Liver (tissue), 9 donors: ENCODE data around the gene HEBP2. TPM values are rescaled to one million over a fixed set of nuclear protein-coding genes. Genes with fewer than 3 reads are reported as not detected.
A peak's percentile ranks its signal among the peaks of the same experiment; 100 is the strongest.
"Not testable (repeated sequence)": the region's sequence is repeated elsewhere in the genome, so short reads cannot be mapped to it uniquely, and the experiment has no call there.

ENCODE experiments used
- DNase-seq: peaks from one replicate; pipeline ENCODE4 v3.0.0-alpha.2; 2017; ENCODE audit warnings: low spot score
- H3K27ac ChIP-seq, 2 donors: one replicate each; pipeline ENCODE4 v1.7.0; 2013; ENCODE audit warnings: inconsistent platforms in 2 of 2, low read length in 2 of 2, control low read depth in 1 of 2, low read depth in 1 of 2, mild to moderate bottlenecking in 1 of 2
- H3K27me3 ChIP-seq, 4 donors: one replicate each; pipeline versions ENCODE4 v1.6.1 to v1.7.0; 2013; ENCODE audit warnings: low read length in 3 of 4, inconsistent platforms in 1 of 4, mild to moderate bottlenecking in 1 of 4, moderate library complexity in 1 of 4; ENCODE audit not compliant: control insufficient read depth in 4 of 4, insufficient read depth in 4 of 4
- H3K36me3 ChIP-seq, 4 donors: one replicate each; pipeline versions ENCODE4 v1.6.1 to v1.7.0; 2013; ENCODE audit warnings: low read length in 3 of 4, mild to moderate bottlenecking in 3 of 4, low read depth in 1 of 4, moderate library complexity in 1 of 4; ENCODE audit not compliant: control insufficient read depth in 4 of 4, insufficient read depth in 3 of 4
- H3K4me1 ChIP-seq, 4 donors: one replicate each; pipeline versions ENCODE4 v1.6.1 to v1.7.0; 2013; ENCODE audit warnings: low read length in 3 of 4, mild to moderate bottlenecking in 3 of 4, moderate library complexity in 1 of 4; ENCODE audit not compliant: control insufficient read depth in 4 of 4, insufficient read depth in 4 of 4
- H3K4me3 ChIP-seq, 3 donors: one replicate each; pipeline versions ENCODE4 v1.6.1 to v1.7.0; 2013; ENCODE audit warnings: low read length in 3 of 3, control low read depth in 1 of 3, low read depth in 1 of 3, mild to moderate bottlenecking in 1 of 3
- H3K9ac ChIP-seq, 2 donors: one replicate each; pipeline ENCODE4 v1.7.0; 2013; ENCODE audit warnings: low read length in 2 of 2, mild to moderate bottlenecking in 2 of 2, moderate library complexity in 2 of 2, control low read depth in 1 of 2, low read depth in 1 of 2
- H3K9me3 ChIP-seq, 4 donors: one replicate each; pipeline versions ENCODE4 v1.6.1 to v1.7.0; 2013; ENCODE audit warnings: low read length in 3 of 4; ENCODE audit not compliant: control insufficient read depth in 4 of 4
- EGR1 ChIP-seq, 2 donors: IDR thresholded peaks; 2 replicates each; pipeline ENCODE4 v1.6.1; 2016 to 2018; ENCODE audit warnings: antibody characterized with exemption in 2 of 2, low read depth in 2 of 2
- FOXA1 ChIP-seq: IDR thresholded peaks from 2 replicates; pipeline ENCODE4 v1.6.1; 2016; ENCODE audit warnings: antibody characterized with exemption
- FOXA2 ChIP-seq: IDR thresholded peaks from 2 replicates; pipeline ENCODE4 v1.6.1; 2016; ENCODE audit warnings: antibody characterized with exemption
- GABPA ChIP-seq, 2 donors: IDR thresholded peaks in 1 of 2; conservative IDR thresholded peaks in 1 of 2; 2 replicates each; pipeline ENCODE4 v1.6.1; 2016; ENCODE audit warnings: antibody characterized with exemption in 2 of 2, mild to moderate bottlenecking in 1 of 2, moderate library complexity in 1 of 2
- HNF4A ChIP-seq, 2 donors: conservative IDR thresholded peaks; 2 replicates each; pipeline ENCODE4 v1.6.1; 2016; ENCODE audit warnings: antibody characterized with exemption in 2 of 2, mild to moderate bottlenecking in 2 of 2
- HNF4G ChIP-seq: IDR thresholded peaks from 2 replicates; pipeline ENCODE4 v1.6.1; 2016; ENCODE audit warnings: antibody characterized with exemption
- JUND ChIP-seq, 2 donors: IDR thresholded peaks; 2 replicates each; pipeline ENCODE4 v1.6.1; 2016; ENCODE audit warnings: antibody characterized with exemption in 2 of 2
- NR2F2 ChIP-seq: IDR thresholded peaks from 2 replicates; pipeline ENCODE4 v1.6.1; 2016; ENCODE audit warnings: antibody characterized with exemption
- RAD21 ChIP-seq, 2 donors: IDR thresholded peaks; 2 replicates each; pipeline ENCODE4 v1.6.1; 2016; ENCODE audit warnings: antibody characterized with exemption in 2 of 2, mild to moderate bottlenecking in 2 of 2
- REST ChIP-seq: IDR thresholded peaks from 2 replicates; pipeline ENCODE4 v1.6.1; 2016; ENCODE audit warnings: antibody characterized with exemption, mild to moderate bottlenecking
- RXRA ChIP-seq, 2 donors: IDR thresholded peaks; 2 replicates each; pipeline ENCODE4 v1.6.1; 2017 to 2018; ENCODE audit warnings: antibody characterized with exemption in 2 of 2, mild to moderate bottlenecking in 1 of 2
- SP1 ChIP-seq: IDR thresholded peaks from 2 replicates; pipeline ENCODE4 v1.6.1; 2018; ENCODE audit warnings: antibody characterized with exemption, mild to moderate bottlenecking
- TAF1 ChIP-seq: conservative IDR thresholded peaks from 2 replicates; pipeline ENCODE4 v1.6.1; 2016; ENCODE audit warnings: antibody characterized with exemption, mild to moderate bottlenecking
- YY1 ChIP-seq: IDR thresholded peaks from 2 replicates; pipeline ENCODE4 v1.6.1; 2016; ENCODE audit warnings: antibody characterized with exemption, mild to moderate bottlenecking
- WGBS: extraction: QIAGEN DNeasy Blood & Tissue Kit; methylation state at CpG from one replicate; pipeline ENCODE4 v1.1.7; 2013; 5-methylcytosine and 5-hydroxymethylcytosine counted together
- polyA plus RNA-seq, 2 donors: library from polyadenylated mRNA; stranded (reverse) in 1 of 2; unstranded in 1 of 2; fragments of 200-250 nt in 1 of 2; fragments of >200 nt in 1 of 2; fragmentation: Nextera tagmentation in 1 of 2; extraction: Ambion mirVana in 1 of 2; gene quantifications; one replicate each; pipeline versions ENCODE4 v1.2.1 to v1.2.3, GENCODE V29; 2013 to 2015
- total RNA-seq, 2 donors: library from RNA; depleted of rRNA; stranded (reverse); fragments of >200 nt; gene quantifications; one replicate each; pipeline ENCODE4 v1.2.3, GENCODE V29; 2014
- TF ChIP-seq, protein P1 (sequence below): IDR thresholded peaks from 2 replicates; pipeline ENCODE4 v1.6.1; 2016; ENCODE audit warnings: antibody characterized with exemption
- TF ChIP-seq, protein P2 (sequence below): IDR thresholded peaks from 2 replicates; pipeline ENCODE4 v1.6.1; 2016; ENCODE audit warnings: antibody characterized with exemption
- TF ChIP-seq, protein P3 (sequence below): IDR thresholded peaks from 2 replicates; pipeline ENCODE4 v1.6.1; 2016; ENCODE audit warnings: antibody characterized with exemption
- donor health status: healthy.
- donor health status: healthy.
- donor health status: healthy.
- donor health status: healthy.
- donor health status: healthy.

HEBP2 gene
- total and polyA plus RNA-seq, 4 donors, result 5.6 to 58.0 (median 16.8) TPM

DNA sequence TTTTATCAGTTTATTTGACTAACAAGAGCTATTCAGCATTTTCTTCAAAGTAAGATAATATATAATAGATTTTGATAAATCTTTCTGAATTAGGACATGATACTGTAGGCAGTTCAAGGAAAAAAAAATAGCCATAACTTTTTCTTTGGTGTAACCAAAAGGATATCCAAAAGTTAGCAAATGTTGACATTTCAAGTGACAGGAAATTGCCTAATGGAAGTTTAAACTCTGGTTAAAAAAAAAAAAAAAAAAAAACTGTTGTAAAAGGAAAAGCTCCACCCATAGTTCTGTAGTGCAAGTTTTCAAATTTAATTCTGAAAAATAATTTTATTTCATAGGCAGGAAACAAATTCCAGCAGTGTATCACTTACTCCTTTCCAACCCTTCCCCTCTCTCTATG lies 18.8 kb downstream of the HEBP2 start:
- no peaks in the 10 kb centered on the region for H3K27me3 ChIP-seq
- H3K9me3 ChIP-seq, result no peaks in the 10 kb centered on the region
- no peak for DNase-seq
- H3K27ac ChIP-seq, result peak overlapping the region; percentile 75 to 82
- H3K36me3 ChIP-seq, result peaks cover 4 to 22% (median 5%) of the 10 kb centered on the region in 4 donors
- peaks cover 1 to 38% (median 14%) of the 10 kb centered on the region in 4 donors for H3K4me1 ChIP-seq
- H3K4me3 ChIP-seq, result no peak overlapping the region
- TF ChIP-seq REST (no peak), SP1 (no peak), JUND (IDR thresholded peaks at IDR 0.05) (no peak), RXRA (IDR thresholded peaks at IDR 0.05) (peak in 1 of 2 donors; percentile 14), RAD21 (IDR thresholded peaks at IDR 0.05) (peak in 1 of 2 donors; percentile 20), YY1 (peak; percentile 20), EGR1 (IDR thresholded peaks at IDR 0.05; ENCODE audit: low read depth in 2 of 2) (no peak), HNF4G (no peak), NR2F2 (no peak), TAF1 (no peak), GABPA (IDR thresholded peaks at IDR 0.05 in 1 of 2, conservative IDR thresholded peaks at IDR 0.05 in 1 of 2) (peak; percentile 46 to 67), HNF4A (conservative IDR thresholded peaks at IDR 0.05) (peak in 1 of 2 donors; percentile 17)
- TF ChIP-seq, protein P1, sequence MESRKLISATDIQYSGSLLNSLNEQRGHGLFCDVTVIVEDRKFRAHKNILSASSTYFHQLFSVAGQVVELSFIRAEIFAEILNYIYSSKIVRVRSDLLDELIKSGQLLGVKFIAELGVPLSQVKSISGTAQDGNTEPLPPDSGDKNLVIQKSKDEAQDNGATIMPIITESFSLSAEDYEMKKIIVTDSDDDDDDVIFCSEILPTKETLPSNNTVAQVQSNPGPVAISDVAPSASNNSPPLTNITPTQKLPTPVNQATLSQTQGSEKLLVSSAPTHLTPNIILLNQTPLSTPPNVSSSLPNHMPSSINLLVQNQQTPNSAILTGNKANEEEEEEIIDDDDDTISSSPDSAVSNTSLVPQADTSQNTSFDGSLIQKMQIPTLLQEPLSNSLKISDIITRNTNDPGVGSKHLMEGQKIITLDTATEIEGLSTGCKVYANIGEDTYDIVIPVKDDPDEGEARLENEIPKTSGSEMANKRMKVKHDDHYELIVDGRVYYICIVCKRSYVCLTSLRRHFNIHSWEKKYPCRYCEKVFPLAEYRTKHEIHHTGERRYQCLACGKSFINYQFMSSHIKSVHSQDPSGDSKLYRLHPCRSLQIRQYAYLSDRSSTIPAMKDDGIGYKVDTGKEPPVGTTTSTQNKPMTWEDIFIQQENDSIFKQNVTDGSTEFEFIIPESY, result no peak
- TF ChIP-seq, protein P2, sequence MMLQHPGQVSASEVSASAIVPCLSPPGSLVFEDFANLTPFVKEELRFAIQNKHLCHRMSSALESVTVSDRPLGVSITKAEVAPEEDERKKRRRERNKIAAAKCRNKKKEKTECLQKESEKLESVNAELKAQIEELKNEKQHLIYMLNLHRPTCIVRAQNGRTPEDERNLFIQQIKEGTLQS, result no peak
- H3K9ac ChIP-seq, result peak overlapping the region; percentile 5 to 12

- TF ChIP-seq, protein P3, sequence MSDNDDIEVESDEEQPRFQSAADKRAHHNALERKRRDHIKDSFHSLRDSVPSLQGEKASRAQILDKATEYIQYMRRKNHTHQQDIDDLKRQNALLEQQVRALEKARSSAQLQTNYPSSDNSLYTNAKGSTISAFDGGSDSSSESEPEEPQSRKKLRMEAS, result no peak
- TF ChIP-seq GABPA (IDR thresholded peaks at IDR 0.05 in 1 of 2, conservative IDR thresholded peaks at IDR 0.05 in 1 of 2), result no peak
- no peak for TF ChIP-seq SP1
- TF ChIP-seq FOXA1, result no peak
- no peak for TF ChIP-seq HNF4A (conservative IDR thresholded peaks at IDR 0.05)
- TF ChIP-seq, protein P2, result no peak
- TF ChIP-seq TAF1, result no peak
- TF ChIP-seq, protein P1, result no peak
- no peak for TF ChIP-seq EGR1 (IDR thresholded peaks at IDR 0.05; ENCODE audit: low read depth in 2 of 2)
- no peak for TF ChIP-seq RXRA (IDR thresholded peaks at IDR 0.05)
- TF ChIP-seq FOXA2, result no peak
- no peak for TF ChIP-seq HNF4G
- no peak for TF ChIP-seq YY1
- no peak overlapping the region for H3K4me3 ChIP-seq
- peak overlapping the region; percentile 37 to 82 for H3K27ac ChIP-seq
- H3K4me1 ChIP-seq, result peaks cover 1 to 42% (median 16%) of the 10 kb centered on the region in 4 donors
- WGBS, result 94% methylated on average over 48 of the region's 48 CpGs
- H3K36me3 ChIP-seq, result peaks cover 5 to 24% (median 7%) of the 10 kb centered on the region in 4 donors
- no peaks in the 10 kb centered on the region for H3K9me3 ChIP-seq
- H3K27me3 ChIP-seq, result no peaks in the 10 kb centered on the region
- DNase-seq, result no peak
- H3K9ac ChIP-seq, result no peak overlapping the region
These were observed 20.2 kb downstream of the HEBP2 start for GRCh38 chr6:138424004-138424904.

- H3K4me1 ChIP-seq, result peaks cover 1 to 39% (median 19%) of the 10 kb centered on the region in 4 donors
- 75% methylated on average over 7 of the region's 7 CpGs for WGBS
- peak overlapping the region; percentile 30 to 31 for H3K27ac ChIP-seq
- DNase-seq, H3K4me3 ChIP-seq, H3K9ac ChIP-seq, H3K9me3 ChIP-seq, H3K27me3 ChIP-seq: not testable (repeated sequence)
- H3K36me3 ChIP-seq, result peaks cover 5 to 24% (median 7%) of the 10 kb centered on the region in 4 donors
These were observed 21.2 kb downstream of the HEBP2 start for GRCh38 chr6:138425256-138425655.
